GM19328 (cell line): Measurements from ENCODE around the gene CHD1.

Source experiments
- ATAC-seq: cut with Tn5 transposase; IDR thresholded peaks from one replicate; pipeline ENCODE4 v1.9.1; 2021; ENCODE audit warnings: mild to moderate bottlenecking, moderate library complexity; ENCODE audit not compliant: unreplicated experiment

CHD1 gene

DNA sequence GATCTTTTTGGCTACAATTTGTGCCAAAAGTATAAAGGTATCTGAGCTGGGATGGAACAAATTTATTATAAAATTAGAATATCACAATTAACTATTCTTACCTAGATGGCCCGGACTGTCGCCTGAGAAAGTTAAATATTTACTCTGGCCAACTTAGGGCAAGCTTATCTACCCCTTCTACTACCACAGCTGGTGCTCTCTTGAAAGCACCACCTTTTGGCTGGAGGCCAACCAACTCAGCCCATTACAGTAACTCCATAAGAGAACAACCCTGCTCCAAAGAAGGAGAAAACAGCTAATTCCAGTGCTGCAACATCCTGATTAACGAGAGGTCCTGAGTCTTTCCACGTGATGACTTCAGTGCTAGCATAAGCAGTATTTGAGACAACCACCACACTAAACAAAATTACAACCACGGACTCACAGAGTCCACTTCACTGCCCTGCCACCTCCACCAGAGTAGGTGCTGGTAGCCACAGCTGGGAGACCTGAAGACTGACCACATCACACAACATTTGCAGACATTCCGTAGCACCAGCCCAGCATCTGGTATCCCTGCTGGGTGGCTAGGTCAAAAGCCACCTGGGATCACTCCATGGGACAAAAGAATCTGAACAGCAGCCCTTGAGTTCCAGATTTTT lies 112.1 kb downstream of the CHD1 start:
- no peak for ATAC-seq

DNA sequence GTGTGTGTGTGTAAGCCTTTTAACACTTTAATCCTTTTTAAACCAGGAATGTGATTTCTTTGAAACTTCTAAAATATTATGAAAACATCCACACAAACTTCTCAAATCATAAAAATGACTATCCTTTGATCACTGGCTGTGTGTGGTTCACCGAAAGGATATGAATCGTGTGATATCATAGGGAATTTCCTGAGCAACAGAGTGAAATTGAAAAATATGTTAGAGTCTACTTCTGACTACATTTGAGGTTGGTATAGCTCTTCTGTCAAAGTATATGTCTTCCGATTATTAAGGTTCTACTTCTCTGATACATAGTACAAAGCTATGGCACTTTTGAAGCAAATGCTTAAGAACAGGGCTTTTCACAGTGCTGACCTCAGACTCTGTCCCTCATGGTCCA lies 115.1 kb downstream of the CHD1 start:
- no peak for ATAC-seq

GRCh38 chr5:98810206-98810605 lies 118.6 kb downstream of the CHD1 start:
- ATAC-seq: no peak

GRCh38 chr5:98807806-98808205 lies 121.0 kb downstream of the CHD1 start:
- no peak for ATAC-seq

DNA sequence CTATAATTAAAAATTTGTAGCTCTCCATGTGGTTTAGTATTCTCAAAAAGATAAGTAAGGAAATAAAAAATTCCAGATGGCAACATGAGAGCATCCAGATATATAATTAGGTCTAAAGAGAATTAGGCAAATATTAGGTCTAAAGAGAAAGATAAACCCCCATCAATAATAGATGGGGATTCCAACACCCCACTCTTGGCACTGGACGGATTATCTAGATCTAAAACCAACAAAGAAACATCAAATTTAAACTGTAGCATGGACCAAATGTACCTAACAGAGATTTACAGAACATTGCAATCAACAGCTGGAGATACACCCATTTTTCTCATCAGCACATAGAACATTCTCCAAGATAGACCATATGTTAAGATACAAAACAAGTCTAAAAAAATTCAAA lies 123.7 kb downstream of the CHD1 start:
- ATAC-seq: no peak

GRCh38 chr5:98804066-98804465 lies 124.7 kb downstream of the CHD1 start:
- no peak for ATAC-seq
